OCI-LY7 (cell line): ENCODE measurements around the gene CRHR2. TPM values are rescaled to one million over a fixed set of nuclear protein-coding genes. Genes with fewer than 3 reads are reported as not detected.

Experiments used
- BruUV-seq: library from RNA; stranded (reverse); fragments of 400-500 nt; replicated peaks from 2 replicates; lab custom pipeline; 2021; lab: Mats Ljungman, UMichigan
- CTCF ChIA-PET: fragments of 300-600 bp; sonication (Branson Sonifier 250); formaldehyde crosslinking; loops from one replicate; lab custom pipeline; 2022; ENCODE audit warnings: antibody characterized with exemption; ENCODE audit not compliant: unreplicated experiment; lab: Charles Lee
- POLR2A ChIA-PET: fragments of 300-600 bp; sonication (Branson Sonifier 250); formaldehyde crosslinking; loops from one replicate; lab custom pipeline; 2022; ENCODE audit warnings: antibody characterized with exemption; lab: Charles Lee
- DNase-seq: peaks from one replicate; pipeline ENCODE4 v3.0.0-alpha.2; 2015; ENCODE audit warnings: low spot score
- H2AFZ ChIP-seq: fragments of 200-600 bp; sonication (generic), shearing (Covaris generic); 2 replicates; pipeline ENCODE4 v1.6.1; 2014; ENCODE audit warnings: mild to moderate bottlenecking, antibody characterized with exemption, low read length, moderate library complexity
- H3K27ac ChIP-seq: fragments of 200-600 bp; sonication (generic); 2 replicates; pipeline ENCODE4 v1.5.1; 2014; ENCODE audit warnings: mixed run types, low read depth, mild to moderate bottlenecking, moderate library complexity, low read length, inconsistent platforms; ENCODE audit not compliant: poor library complexity, severe bottlenecking
- H3K36me3 ChIP-seq: fragments of 200-600 bp; sonication (generic); 2 replicates; pipeline ENCODE4 v1.6.1; 2014; ENCODE audit warnings: mild to moderate bottlenecking, antibody characterized with exemption, low read length, moderate library complexity, mixed read lengths; ENCODE audit not compliant: insufficient read depth
- H3K4me1 ChIP-seq: fragments of 200-600 bp; sonication (generic); 2 replicates; pipeline ENCODE4 v1.5.1; 2014; ENCODE audit warnings: mild to moderate bottlenecking, low read length; ENCODE audit not compliant: insufficient read depth, poor library complexity, severe bottlenecking
- H3K4me2 ChIP-seq: fragments of 200-600 bp; sonication (generic); 2 replicates; pipeline ENCODE4 v1.6.1; 2014; ENCODE audit warnings: mild to moderate bottlenecking, low read length
- H3K4me3 ChIP-seq: fragments of 200-600 bp; sonication (generic); 2 replicates; pipeline ENCODE4 v1.5.1; 2014; ENCODE audit warnings: mild to moderate bottlenecking, low read depth, low read length; ENCODE audit not compliant: poor library complexity, severe bottlenecking
- H3K79me2 ChIP-seq: fragments of 200-600 bp; sonication (generic); 2 replicates; pipeline ENCODE4 v1.6.1; 2016; ENCODE audit warnings: low read depth, mild to moderate bottlenecking, low read length, moderate library complexity, mixed read lengths; ENCODE audit not compliant: insufficient read depth
- H3K9me2 ChIP-seq: fragments of 200-600 bp; sonication (generic); 2 replicates; pipeline ENCODE4 v1.6.1; 2016; ENCODE audit warnings: mild to moderate bottlenecking, low read length, mixed read lengths; ENCODE audit not compliant: insufficient read depth
- H3K9me3 ChIP-seq: fragments of 200-600 bp; sonication (generic); 2 replicates; pipeline ENCODE4 v1.6.1; 2014; ENCODE audit warnings: mild to moderate bottlenecking, mixed run types, low read length, mixed read lengths
- H4K20me1 ChIP-seq: fragments of 200-600 bp; sonication (generic); 2 replicates; pipeline ENCODE4 v1.6.1; 2014; ENCODE audit warnings: mild to moderate bottlenecking, antibody characterized with exemption, low read length, moderate library complexity, mixed read lengths; ENCODE audit not compliant: insufficient read depth
- CTCF ChIP-seq: fragments of 200-600 bp; sonication (generic); conservative IDR thresholded peaks from 2 replicates; pipeline ENCODE4 v1.5.1; 2014; ENCODE audit warnings: mild to moderate bottlenecking, antibody characterized with exemption, low read length, moderate library complexity, mixed read lengths
- EZH2phosphoT487 ChIP-seq: fragments of 200-600 bp; sonication (generic); IDR thresholded peaks from 2 replicates; pipeline ENCODE4 v1.6.1; 2018; ENCODE audit warnings: low read depth, borderline replicate concordance, mild to moderate bottlenecking, mixed run types, antibody characterized with exemption, low read length, moderate library complexity, mixed read lengths
- intact Hi-C: fragments of 100-400 bp; cut with micrococcal nuclease; formaldehyde crosslinking; loops from one replicate; pipeline ENCODE4 v1.10.0; 2022; ENCODE audit not compliant: unreplicated experiment
- total RNA-seq, 2 experiments: library from RNA; depleted of rRNA in 1 of 2; stranded (reverse); fragments of >200 nt in 1 of 2; shearing (Covaris generic) in 1 of 2; gene quantifications; 2 replicates each; pipeline ENCODE4 v1.2.3, GENCODE V29; 2014 to 2022

Gene CRHR2
- total RNA-seq, 2 experiments from 2014 or later = not detected

GRCh38 chr7:30612658-30613265, 69.5 kb downstream of the CRHR2 start:
- no peaks in the 10 kb centered on the region for H3K9me3 ChIP-seq
- H4K20me1 ChIP-seq = peaks cover 14% of the 10 kb centered on the region; the same call in 1 of the 2 replicates
- no peak for DNase-seq
- H3K4me1 ChIP-seq = no peaks in the 10 kb centered on the region
- POLR2A ChIA-PET = interaction anchor here (1.4 to 1.5 kb wide), 2 partner anchors 18 to 19 kb away, joined by 4 to 5 read pairs; no protein-coding TSS in a partner anchor
- no peak overlapping the region for H2AFZ ChIP-seq
- H3K36me3 ChIP-seq = peaks cover 100% of the 10 kb centered on the region
- no peak overlapping the region for H3K27ac ChIP-seq
- no peak overlapping the region for H3K4me3 ChIP-seq
- TF ChIP-seq EZH2phosphoT487 (no peak), CTCF (no peak)
- CTCF ChIA-PET = no interaction called here
- BruUV-seq = no TSS peak
- H3K79me2 ChIP-seq = peaks cover 66% of the 10 kb centered on the region; the same call in 1 of the 2 replicates
- no peak overlapping the region for H3K4me2 ChIP-seq
- intact Hi-C loops = no loop called here
- H3K9me2 ChIP-seq = no peaks in the 10 kb centered on the region

GRCh38 chr7:30605832-30606231, 76.4 kb downstream of the CRHR2 start:
- no peak overlapping the region for H3K27ac ChIP-seq
- no peaks in the 10 kb centered on the region for H3K4me1 ChIP-seq
- peaks cover 95% of the 10 kb centered on the region for H3K36me3 ChIP-seq
- H3K9me2 ChIP-seq = no peaks in the 10 kb centered on the region
- H3K4me3 ChIP-seq = no peak overlapping the region
- H4K20me1 ChIP-seq = peaks cover 12% of the 10 kb centered on the region; the same call in 1 of the 2 replicates
- peaks cover 63% of the 10 kb centered on the region for H3K79me2 ChIP-seq
- ChIA-PET POLR2A (interaction anchor here (0.6 to 1.6 kb wide), 5 partner anchors 9 to 23 kb away, joined by 3 to 7 read pairs (median 4); no protein-coding TSS in a partner anchor), CTCF (no interaction called here)
- H3K9me3 ChIP-seq = no peaks in the 10 kb centered on the region
- intact Hi-C loops = no loop called here
- no TSS peak for BruUV-seq
- no peak overlapping the region for H3K4me2 ChIP-seq
- TF ChIP-seq EZH2phosphoT487 (no peak), CTCF (no peak)
- DNase-seq = no peak
- no peak overlapping the region for H2AFZ ChIP-seq

GRCh38 chr7:30604901-30605300, 77.4 kb downstream of the CRHR2 start:
- intact Hi-C loops = no loop called here
- Histone ChIP-seq H2AFZ (no peak overlapping the region), H3K4me3 (no peak overlapping the region), H3K27ac (no peak overlapping the region), H3K4me2 (no peak overlapping the region), H3K36me3 (peaks cover 95% of the 10 kb centered on the region), H3K9me3 (no peaks in the 10 kb centered on the region), H3K9me2 (no peaks in the 10 kb centered on the region), H3K79me2 (peaks cover 63% of the 10 kb centered on the region), H4K20me1 (peaks cover 11% of the 10 kb centered on the region; the same call in 1 of the 2 replicates), H3K4me1 (no peaks in the 10 kb centered on the region)
- ChIA-PET POLR2A (interaction anchor here (0.6 to 1.4 kb wide), 6 partner anchors 8 to 35 kb away, joined by 3 to 6 read pairs (median 3); no protein-coding TSS in a partner anchor), CTCF (no interaction called here)
- no TSS peak for BruUV-seq
- no peak for TF ChIP-seq CTCF
- TF ChIP-seq EZH2phosphoT487 = no peak
- no peak for DNase-seq
